Progenitor cell of endocrine pancreas (in vitro differentiated cells): ENCODE data around the gene SLC39A11. TPM values are rescaled to one million over a fixed set of nuclear protein-coding genes. Genes with fewer than 3 reads are reported as not detected.
A peak's percentile ranks its signal among the peaks of the same experiment; 100 is the strongest.

Experiments used
- DNase-seq: peaks from one replicate; pipeline ENCODE4 v3.0.0; 2021; ENCODE audit warnings: low spot score; ENCODE audit not compliant: unreplicated experiment
- H3K27ac Mint-ChIP-seq: 2 replicates; pipeline ENCODE4 v1.8.0; 2021; ENCODE audit warnings: mild to moderate bottlenecking, moderate library complexity, mixed read lengths
- H3K27me3 Mint-ChIP-seq: 2 replicates; pipeline ENCODE4 v1.8.0; 2021; ENCODE audit warnings: mixed read lengths
- H3K36me3 Mint-ChIP-seq: 2 replicates; pipeline ENCODE4 v1.8.0; 2022; ENCODE audit warnings: mixed read lengths; ENCODE audit not compliant: insufficient read depth
- H3K4me1 Mint-ChIP-seq: 2 replicates; pipeline ENCODE4 v1.8.0; 2021; ENCODE audit warnings: low read depth, mixed read lengths
- H3K4me3 Mint-ChIP-seq: 2 replicates; pipeline ENCODE4 v1.8.0; 2021; ENCODE audit warnings: low read depth, mild to moderate bottlenecking, moderate library complexity, mixed read lengths
- H3K9me3 Mint-ChIP-seq: 2 replicates; pipeline ENCODE4 v1.8.0; 2021; ENCODE audit warnings: low read depth, mixed read lengths
- CTCF ChIP-seq: fragments of 200-600 bp; sonication (generic); IDR thresholded peaks from one replicate; pipeline ENCODE4 v1.5.0; 2021; ENCODE audit warnings: antibody characterized with exemption, mild to moderate bottlenecking; ENCODE audit not compliant: unreplicated experiment
- total RNA-seq: library from RNA; stranded (reverse); gene quantifications from 2 replicates; pipeline ENCODE4 v1.2.1, GENCODE V29; 2021

Gene SLC39A11
- total RNA-seq, 1 donor from 2014 or later = 20.5 TPM

DNA sequence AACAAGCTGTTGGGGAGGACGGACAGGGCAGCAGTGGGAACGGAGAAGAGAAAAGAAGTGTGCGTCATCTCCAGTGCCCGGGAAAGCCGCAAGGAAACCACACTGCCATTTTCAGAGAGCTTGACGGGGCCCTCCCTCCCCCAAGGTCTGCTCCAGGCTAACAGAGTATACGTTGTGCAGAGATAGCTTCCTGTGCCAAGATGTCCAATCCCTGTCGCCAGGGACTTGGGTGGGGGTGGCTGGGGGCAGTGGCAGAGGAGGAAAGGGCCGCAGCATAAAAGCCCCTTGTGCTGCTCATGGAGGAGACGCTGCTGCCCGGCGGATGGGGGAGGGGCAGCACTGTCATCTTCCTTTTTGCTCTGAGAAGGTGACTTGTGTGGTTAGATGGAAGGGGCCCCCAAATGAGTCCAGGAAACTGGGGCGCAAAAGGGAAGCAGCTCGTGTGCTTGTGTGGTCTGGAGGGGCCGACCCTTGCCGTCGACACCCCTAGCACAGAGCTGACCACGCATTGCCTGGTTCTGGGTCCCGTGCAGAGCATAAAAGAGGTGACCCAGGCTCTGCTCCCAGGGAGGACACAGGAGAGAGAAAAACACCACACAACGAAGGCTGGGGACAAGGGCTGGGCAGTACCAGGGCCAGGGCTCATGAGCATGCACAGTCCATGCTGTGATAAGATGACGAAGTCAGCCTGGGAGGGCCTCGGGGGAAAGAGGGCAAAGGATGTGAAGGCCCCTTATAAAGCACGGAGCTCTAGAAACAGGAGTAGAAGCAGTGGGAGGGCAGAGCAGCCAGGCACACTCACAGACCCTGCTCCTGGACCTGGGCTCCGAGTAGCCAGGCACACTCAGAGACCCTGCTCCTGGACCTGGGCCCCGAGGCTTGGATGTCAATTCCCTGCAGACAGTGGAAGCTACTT lies 372.7 kb downstream of the SLC39A11 start:
- no peaks in the 10 kb centered on the region for H3K9me3 Mint-ChIP-seq
- H3K27ac Mint-ChIP-seq = no peak overlapping the region
- H3K27me3 Mint-ChIP-seq = peaks cover 23% of the 10 kb centered on the region
- peaks cover 11% of the 10 kb centered on the region for H3K4me1 Mint-ChIP-seq
- no peak overlapping the region for H3K4me3 Mint-ChIP-seq
- no peaks in the 10 kb centered on the region for H3K36me3 Mint-ChIP-seq
- no peak for TF ChIP-seq CTCF
- no peak for DNase-seq

- DNase-seq = no peak
- H3K4me3 Mint-ChIP-seq = no peak overlapping the region
- H3K4me1 Mint-ChIP-seq = peaks cover 11% of the 10 kb centered on the region
- H3K27ac Mint-ChIP-seq = no peak overlapping the region
- H3K9me3 Mint-ChIP-seq = no peaks in the 10 kb centered on the region
- no peaks in the 10 kb centered on the region for H3K36me3 Mint-ChIP-seq
- H3K27me3 Mint-ChIP-seq = peaks cover 19% of the 10 kb centered on the region
- TF ChIP-seq CTCF = no peak
These were observed 373.3 kb downstream of the SLC39A11 start for GRCh38 chr17:72719206-72719577.

DNA sequence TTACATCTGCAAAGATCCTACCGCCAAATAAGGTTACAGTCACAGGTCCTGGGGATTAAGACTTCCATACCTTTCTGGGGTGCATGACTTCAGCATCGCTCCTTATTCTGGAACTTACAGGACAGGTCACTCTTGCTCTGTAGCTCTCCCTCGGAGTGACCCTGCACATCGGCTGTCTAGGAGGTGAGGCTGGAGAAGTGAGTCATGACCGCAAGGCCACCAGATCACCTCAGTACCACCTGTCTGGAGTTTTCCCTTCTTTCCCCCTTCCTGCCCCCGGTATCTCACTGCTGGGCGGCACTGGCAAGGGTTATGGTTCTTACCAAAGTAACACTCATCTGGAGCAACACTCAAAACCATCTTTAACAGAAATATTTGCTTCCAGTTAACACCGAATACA lies 374.8 kb downstream of the SLC39A11 start:
- Mint-ChIP-seq H3K4me1 (peaks cover 14% of the 10 kb centered on the region), H3K9me3 (no peaks in the 10 kb centered on the region), H3K36me3 (no peaks in the 10 kb centered on the region), H3K4me3 (no peak overlapping the region), H3K27me3 (peaks cover 7% of the 10 kb centered on the region), H3K27ac (no peak overlapping the region)
- TF ChIP-seq CTCF = no peak
- DNase-seq = no peak

GRCh38 chr17:72717276-72717675 lies 375.2 kb downstream of the SLC39A11 start:
- H3K9me3 Mint-ChIP-seq = no peaks in the 10 kb centered on the region
- no peak overlapping the region for H3K4me3 Mint-ChIP-seq
- no peaks in the 10 kb centered on the region for H3K36me3 Mint-ChIP-seq
- H3K27me3 Mint-ChIP-seq = peaks cover 7% of the 10 kb centered on the region
- peaks cover 17% of the 10 kb centered on the region for H3K4me1 Mint-ChIP-seq
- no peak for DNase-seq
- H3K27ac Mint-ChIP-seq = no peak overlapping the region
- TF ChIP-seq CTCF = no peak

DNA sequence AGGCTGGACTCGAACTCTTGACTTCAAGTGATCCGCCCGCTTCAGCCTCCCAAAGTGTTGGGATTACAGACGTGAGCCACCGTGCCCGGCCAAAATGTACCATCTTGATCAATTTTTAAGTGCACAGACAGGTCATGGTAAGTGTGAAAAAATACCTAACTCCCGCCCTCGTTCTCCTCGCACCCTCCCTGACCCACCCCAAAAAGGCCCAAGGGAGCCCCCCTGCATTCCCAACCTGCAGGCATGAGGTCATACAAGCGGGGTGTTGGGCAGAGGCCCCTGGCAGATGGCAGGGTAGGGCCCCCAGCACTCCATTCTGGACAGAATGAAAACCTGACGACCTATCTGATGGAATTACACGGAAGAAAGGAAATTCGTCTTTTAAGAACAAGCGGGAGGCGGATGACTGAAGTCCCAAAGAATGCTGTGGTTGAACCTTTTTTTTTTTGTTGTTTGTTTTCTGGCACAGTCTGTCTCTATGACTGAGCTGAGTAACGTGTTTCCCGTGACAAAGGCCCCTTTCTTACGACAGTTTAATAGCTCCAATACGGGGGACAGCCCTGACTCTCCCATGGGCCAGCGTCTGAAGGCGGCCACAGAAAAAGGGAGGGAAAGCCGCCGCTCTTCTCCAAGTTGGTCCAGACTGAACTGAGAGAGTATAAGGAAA lies 376.4 kb downstream of the SLC39A11 start:
- DNase-seq = no peak
- H3K4me3 Mint-ChIP-seq = peak overlapping the region; percentile 23
- H3K27ac Mint-ChIP-seq = peak overlapping the region; percentile 97
- peaks cover 7% of the 10 kb centered on the region for H3K27me3 Mint-ChIP-seq
- H3K36me3 Mint-ChIP-seq = peaks cover under 1% of the 10 kb centered on the region
- peaks cover 2% of the 10 kb centered on the region for H3K9me3 Mint-ChIP-seq
- H3K4me1 Mint-ChIP-seq = peaks cover 17% of the 10 kb centered on the region
- TF ChIP-seq CTCF = no peak
